Activated naive CD4-positive, alpha-beta T cell treated with anti-CD3 and anti-CD28 coated beads, Interleukin-2, amount 50 U/mL, for 16 hours (primary cell): Measurements from ENCODE around the gene PRR30.
"Not testable (repeated sequence)": the region's sequence is repeated elsewhere in the genome, so short reads cannot be mapped to it uniquely, and the experiment has no call there.

Experiments
- DNase-seq: peaks from one replicate; pipeline ENCODE4 v3.0.0-alpha.2; 2020

The PRR30 gene

GRCh38 chr2:27139310-27139709 is at the start of gene PRR30:
Gene PRR30, minus strand, starts transcription at chr2:27139410. Its CDS starts 1,081 bp downstream, at chr2:27138329.
- DNase-seq = no peak

DNA sequence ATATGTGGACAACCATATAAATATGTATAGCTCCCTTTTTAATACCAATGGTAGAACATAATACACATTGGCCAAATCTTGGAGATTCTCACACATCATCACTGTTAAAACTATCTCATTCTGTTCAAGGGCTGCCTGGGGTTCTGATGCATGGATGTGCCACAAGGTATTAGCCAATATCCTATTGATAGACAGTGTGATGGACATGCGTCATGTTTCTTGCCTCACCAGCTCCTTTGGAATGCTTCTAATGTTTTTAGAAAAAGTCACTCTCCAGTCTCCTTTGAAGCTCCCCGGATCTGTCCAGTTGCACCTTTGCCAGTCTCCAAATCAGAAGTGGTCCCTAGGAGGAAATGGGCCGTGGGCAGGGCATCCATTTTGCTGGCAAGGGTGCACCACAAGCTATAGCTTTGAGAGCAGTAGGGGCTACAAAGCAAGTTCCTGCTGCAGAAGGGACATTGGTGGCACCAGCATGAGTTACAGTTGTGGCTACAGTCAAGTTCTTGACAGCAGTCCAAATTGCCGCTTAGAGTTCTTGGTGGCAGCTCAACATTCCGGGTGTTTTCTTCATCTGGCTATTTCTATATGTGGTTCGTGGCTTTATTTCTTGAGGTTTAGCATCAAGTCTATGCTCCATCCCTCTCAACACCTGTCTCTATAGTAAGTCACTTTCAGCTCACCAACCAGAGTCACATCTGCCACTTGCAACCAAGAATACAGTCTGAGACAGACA is 47.6 kb upstream of the PRR30 start:
- no peak for DNase-seq

GRCh38 chr2:27185331-27186026 is 46.3 kb upstream of the PRR30 start:
- no peak for DNase-seq

GRCh38 chr2:27184115-27184514 is 44.9 kb upstream of the PRR30 start:
- no peak for DNase-seq

GRCh38 chr2:27182346-27182745 is 43.1 kb upstream of the PRR30 start:
- DNase-seq = no peak

DNA sequence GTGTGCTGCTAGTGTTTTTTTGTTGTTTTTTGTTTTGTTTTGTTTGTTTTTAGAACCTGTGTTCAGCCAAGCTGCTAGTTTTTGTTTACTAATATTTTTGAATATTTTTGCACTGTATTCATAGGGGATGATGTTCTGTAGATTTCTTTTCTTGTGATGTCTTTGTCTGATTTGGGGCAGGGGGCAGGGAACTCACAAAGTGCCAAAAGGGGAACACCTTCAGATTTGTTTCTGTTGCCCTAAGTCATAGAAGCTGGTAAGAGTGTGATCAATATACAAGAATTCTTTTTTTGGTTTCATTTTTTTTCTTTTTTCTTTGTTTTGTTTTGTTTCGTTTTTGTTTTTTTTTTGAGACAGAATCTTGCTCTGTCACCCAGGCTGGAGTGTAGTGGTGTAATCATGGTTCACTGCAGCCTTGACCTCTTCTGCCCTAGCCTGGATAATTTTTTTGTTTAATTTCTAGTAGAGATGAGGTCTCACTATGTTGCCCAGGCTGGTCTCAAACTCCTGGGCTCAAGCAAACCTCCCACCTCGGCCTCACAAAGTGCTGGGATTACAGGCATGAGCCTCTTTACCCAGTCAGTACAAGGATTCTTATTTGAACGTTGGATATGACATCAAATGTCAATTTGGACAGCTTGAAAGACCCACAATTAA is 40.3 kb upstream of the PRR30 start:
- DNase-seq = no peak

DNA sequence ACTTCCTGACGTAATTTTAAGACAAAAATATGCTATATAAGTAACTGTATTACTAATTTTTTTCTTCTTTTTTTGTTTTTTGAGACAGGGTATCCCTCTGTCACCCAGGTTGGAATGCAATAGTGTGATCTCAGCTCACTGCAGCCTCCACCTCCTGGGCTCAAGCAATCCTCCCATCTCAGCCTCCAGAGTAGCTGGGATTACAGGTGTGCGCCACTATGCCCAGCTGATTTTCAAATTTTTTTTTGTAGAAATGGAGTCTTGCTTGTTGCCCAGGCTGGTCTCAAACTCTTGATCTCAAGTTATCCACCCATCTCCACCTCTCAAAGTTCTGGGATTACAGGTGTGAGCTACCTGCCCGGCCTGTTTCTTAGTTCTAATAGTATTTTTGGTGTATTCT is 39.3 kb upstream of the PRR30 start:
- no peak for DNase-seq

GRCh38 chr2:27177441-27178351 is 38.5 kb upstream of the PRR30 start:
- DNase-seq = no peak

GRCh38 chr2:27175781-27176180 is 36.6 kb upstream of the PRR30 start:
- DNase-seq = not testable (repeated sequence)

DNA sequence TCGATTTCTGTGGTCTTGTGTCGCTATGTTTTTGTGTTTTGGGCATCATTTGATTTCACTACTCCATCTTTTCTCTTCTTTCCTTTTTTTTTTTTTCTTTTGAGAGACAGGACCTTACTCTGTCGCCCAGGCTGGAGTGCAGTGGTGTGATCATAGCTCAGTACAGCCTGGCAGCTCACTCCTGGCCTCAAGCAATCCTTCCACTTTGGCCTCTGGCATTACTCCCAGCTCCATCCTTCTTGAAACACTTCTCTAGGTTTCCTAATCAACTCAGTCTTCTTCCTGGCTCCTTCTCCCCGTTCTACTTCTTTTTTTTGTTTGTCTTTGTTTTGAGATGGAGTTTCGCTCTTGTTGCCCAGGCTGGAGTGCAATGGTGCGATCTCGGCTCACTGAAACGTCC is 36.1 kb upstream of the PRR30 start:
- DNase-seq = no peak

- no peak for DNase-seq
These were observed 35.4 kb upstream of the PRR30 start for GRCh38 chr2:27174638-27175037.

DNA sequence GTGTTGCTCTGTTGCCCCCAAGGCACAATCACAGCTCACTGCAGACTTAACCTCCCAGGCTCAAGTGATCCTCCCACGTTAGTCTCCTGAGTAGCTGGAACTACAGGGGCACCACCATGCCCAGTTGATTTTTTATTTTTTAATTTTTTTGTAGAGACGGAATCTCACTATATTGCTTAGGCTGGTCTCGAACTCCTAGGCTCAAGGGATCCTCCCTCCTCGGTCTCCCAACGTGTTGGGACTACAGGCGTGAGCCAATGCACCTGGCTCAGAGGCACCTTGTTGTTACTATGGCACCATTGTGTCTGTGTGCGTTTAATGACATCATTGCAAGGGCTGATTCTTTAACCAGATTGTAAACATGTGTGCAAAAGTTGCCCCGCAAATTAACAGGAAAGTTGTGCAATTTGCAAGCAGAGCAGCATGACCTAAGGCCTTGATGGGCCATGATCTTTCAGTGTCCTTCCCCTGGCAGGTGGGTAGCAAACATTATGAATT is 32.2 kb upstream of the PRR30 start:
- DNase-seq = no peak

- no peak for DNase-seq
These were observed 31.5 kb upstream of the PRR30 start for GRCh38 chr2:27170581-27171337.

DNA sequence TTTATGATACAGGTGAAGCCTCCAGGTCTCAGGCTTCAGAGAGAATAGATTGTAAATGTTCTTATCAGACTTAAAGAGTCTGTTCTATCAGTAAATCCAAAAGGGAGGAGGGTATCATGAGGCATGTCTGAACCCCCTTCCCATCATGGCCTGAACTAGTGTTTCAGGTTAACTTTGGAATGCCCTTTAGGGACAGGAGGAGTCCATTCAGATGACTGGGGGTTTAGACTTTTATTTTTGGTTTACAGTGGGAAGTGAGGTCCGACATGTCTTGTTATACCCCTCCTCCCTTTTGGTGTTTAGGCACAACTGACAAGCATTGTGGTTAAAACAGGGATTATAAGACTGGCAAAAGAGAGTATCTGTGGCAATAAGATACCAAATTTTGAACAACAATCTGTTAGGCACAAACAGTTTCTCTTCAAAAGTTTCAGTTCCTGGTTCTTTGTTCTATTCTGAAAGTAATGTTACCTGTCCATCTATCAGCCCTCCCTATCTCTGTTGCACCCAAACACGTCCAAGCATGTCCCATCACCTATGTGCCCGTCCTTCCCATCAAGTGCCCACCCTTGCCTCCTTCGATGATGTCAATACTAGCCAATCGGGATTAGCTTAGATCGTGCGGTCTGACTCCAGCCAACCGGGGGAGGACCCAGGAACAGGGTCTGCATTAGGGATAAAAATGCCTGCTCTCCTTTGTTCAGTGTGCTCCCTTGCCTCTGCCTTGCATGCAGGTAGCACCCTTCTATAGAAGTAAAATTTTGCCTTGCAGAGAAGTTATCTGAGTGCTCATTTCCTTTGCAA is 26.0 kb upstream of the PRR30 start:
- DNase-seq = no peak

- DNase-seq = no peak
These were observed 23.2 kb upstream of the PRR30 start for GRCh38 chr2:27162151-27163121.

- no peak for DNase-seq
These were observed 21.0 kb upstream of the PRR30 start for GRCh38 chr2:27160191-27160590.

DNA sequence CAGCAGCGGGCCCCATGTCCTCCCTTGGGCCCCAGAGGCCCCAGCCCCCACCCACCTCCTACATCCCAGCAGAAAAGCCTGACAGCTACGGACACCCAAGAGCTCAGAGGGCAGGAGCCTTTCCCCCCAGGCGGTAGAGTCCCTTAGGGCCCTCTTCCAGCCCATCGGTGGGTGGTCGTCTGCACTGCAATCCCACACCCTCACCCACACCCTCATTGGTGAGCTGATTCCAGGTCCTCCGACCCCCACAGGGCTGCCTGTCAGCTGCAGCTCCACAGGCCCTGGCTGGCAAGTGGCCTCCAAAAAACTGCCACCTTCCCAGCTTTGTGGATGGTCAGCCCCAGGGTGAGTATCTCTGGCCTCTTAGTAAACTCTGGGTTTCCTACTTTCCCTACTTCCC is 20.1 kb upstream of the PRR30 start:
- DNase-seq = no peak

DNA sequence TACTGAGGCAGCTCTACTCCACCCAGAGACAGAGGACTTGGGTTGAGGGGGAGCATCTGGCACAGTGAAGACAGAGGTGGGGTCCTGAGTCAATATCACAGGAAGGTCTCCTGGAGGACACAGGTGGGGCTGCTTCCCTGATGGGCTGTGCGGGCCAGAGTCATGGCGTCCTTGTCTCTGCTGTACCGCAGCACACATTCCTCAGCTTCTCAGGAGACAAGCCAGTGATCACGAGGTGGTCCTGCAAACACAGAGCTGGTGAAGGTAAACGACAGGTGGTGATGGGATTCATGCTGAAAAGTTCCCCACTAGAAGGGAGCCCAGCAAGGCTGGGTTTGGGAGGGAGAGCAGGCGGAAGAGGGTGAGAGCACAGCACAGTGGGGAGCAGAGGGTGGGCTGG is 19.3 kb upstream of the PRR30 start:
- no peak for DNase-seq

DNA sequence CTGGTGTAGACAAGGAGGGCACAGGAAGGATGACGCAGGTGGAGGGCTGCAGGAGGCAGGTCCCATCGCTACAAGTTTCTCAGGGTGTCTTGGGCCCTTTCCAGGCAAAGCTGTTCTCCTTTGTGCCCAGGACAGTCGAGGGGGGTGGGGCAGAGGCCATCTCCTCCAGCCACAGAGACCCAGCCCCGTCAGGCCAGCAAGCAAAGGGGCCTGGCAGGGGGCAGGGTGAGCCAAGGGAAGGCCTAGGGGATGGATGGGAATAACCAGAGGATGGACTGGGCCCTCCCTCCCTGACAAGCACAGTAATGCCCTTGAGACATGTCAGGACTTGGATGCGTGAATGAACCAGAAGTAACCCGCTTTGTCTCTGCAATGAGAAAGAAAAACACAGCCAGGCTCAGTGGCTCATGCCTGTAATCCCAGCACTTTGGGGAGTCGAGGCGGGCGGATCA is 15.9 kb upstream of the PRR30 start:
- no peak for DNase-seq

GRCh38 chr2:27154488-27154887 is 15.3 kb upstream of the PRR30 start:
- DNase-seq = no peak
